A673 (cell line): ENCODE results near the gene LARP1.

Experiments used
- CTCF ChIP-seq: fragments of 300-800, 200-600 bp; sonication (generic); conservative IDR thresholded peaks from 2 replicates; pipeline ENCODE4 v1.5.1; 2017; ENCODE audit warnings: low read depth, mild to moderate bottlenecking, antibody characterized with exemption, low read length, moderate library complexity, mixed read lengths
- EZH2 ChIP-seq: fragments of 200-600 bp; sonication (generic); IDR thresholded peaks from 2 replicates; pipeline ENCODE4 v1.6.1; 2017; ENCODE audit warnings: borderline replicate concordance, low read depth, mild to moderate bottlenecking, mixed read lengths, antibody characterized with exemption, low read length; ENCODE audit not compliant: poor library complexity, severe bottlenecking

DNA sequence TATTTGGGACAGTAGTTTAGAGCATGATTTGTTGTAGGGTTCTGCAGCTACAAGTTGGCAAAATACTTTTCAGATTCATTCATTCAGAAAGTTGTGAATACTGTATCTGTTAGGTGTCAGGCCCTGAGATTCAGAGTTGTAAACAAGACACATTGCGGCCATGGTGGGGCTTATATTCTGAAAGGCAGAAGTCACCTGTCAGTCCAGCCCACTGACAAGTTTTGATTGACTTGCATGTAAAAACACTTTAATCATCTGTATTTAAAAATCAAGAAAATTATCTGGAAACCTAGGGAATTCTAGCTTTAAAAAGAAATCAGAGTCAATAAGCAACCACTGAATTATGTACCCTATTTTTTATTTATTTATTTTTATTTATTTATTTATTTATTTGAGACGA is 13.0 kb downstream of the LARP1 start:
- TF ChIP-seq EZH2 (no peak), CTCF (no peak)
